K562 (cell line): Measurements from ENCODE around the gene HCN3. TPM values are rescaled to one million over a fixed set of nuclear protein-coding genes. Genes with fewer than 3 reads are reported as not detected.
A peak's percentile ranks its signal among the peaks of the same experiment; 100 is the strongest.

Experiments
- CXXC5 ChIP-seq: fragments of 250-450 bp; sonication (Bioruptor Pico); IDR thresholded peaks from 2 replicates; pipeline ENCODE4 v1.8.0; 2022; ENCODE audit warnings: inconsistent platforms, mild to moderate bottlenecking, moderate library complexity
- DACH1 ChIP-seq: fragments of 450-650 bp; IDR thresholded peaks from 2 replicates; pipeline ENCODE4 v1.6.1; 2018; ENCODE audit not compliant: partially characterized antibody
- NBN ChIP-seq: fragments of 450-650 bp; IDR thresholded peaks from 2 replicates; pipeline ENCODE4 v1.6.1; 2016; ENCODE audit warnings: low read depth, mild to moderate bottlenecking
- NR2C2 ChIP-seq, 2 experiments: fragments of 200-800 bp in 1 of 2; sonication (Bioruptor generic) in 1 of 2; sonication (generic) in 1 of 2; formaldehyde crosslinking in 1 of 2; IDR thresholded peaks; 2 replicates each; pipeline versions ENCODE4 v1.6.1 to v1.8.0; 2016 to 2022; ENCODE audit warnings: mild to moderate bottlenecking in 1 of 2, missing compliant biosample characterization in 1 of 2, missing genetic modification characterization in 1 of 2, missing genetic modification reagents in 1 of 2
- TEAD1 ChIP-seq, 2 experiments: fragments of 450-650 bp in 1 of 2; sonication (generic) in 1 of 2; formaldehyde crosslinking; IDR thresholded peaks; 2 replicates each; pipeline versions ENCODE4 v1.4.0 to v1.8.0; 2020 to 2022; ENCODE audit warnings: mild to moderate bottlenecking in 2 of 2, missing genetic modification reagents in 1 of 2
- ZFX ChIP-seq: sonication (generic); formaldehyde crosslinking; IDR thresholded peaks from 2 replicates; pipeline ENCODE4 v1.8.0; 2022; ENCODE audit warnings: mild to moderate bottlenecking, missing genetic modification reagents, moderate library complexity
- ZNF12 ChIP-seq: sonication (generic); formaldehyde crosslinking; IDR thresholded peaks from 2 replicates; pipeline ENCODE4 v1.4.0; 2020; ENCODE audit warnings: mild to moderate bottlenecking, missing genetic modification reagents
- ZNF124 ChIP-seq: sonication (generic); formaldehyde crosslinking; IDR thresholded peaks from 2 replicates; pipeline ENCODE4 v1.8.1; 2022; ENCODE audit warnings: missing genetic modification reagents
- polyA plus RNA-seq, 8 experiments: library from polyadenylated mRNA; depleted of rRNA in 4 of 8; stranded (reverse) in 5 of 8; unstranded in 3 of 8; fragments of >200 nt; fragmentation: Nextera tagmentation in 2 of 8; fragmentation: Illumina TruSeq in 1 of 8; extraction: Ambion mirVana in 2 of 8; extraction: Trizol in 1 of 8; gene quantifications; 2 replicates each; pipeline versions ENCODE4 v1.2.1 to v1.2.3, GENCODE V29; 2011 to 2014; ENCODE audit warnings: inconsistent platforms in 1 of 8, missing spikeins in 1 of 8
- total RNA-seq, 7 experiments: library from RNA; depleted of rRNA in 6 of 7; stranded (reverse); fragments of >200 nt in 6 of 7; fragmentation: Illumina TruSeq in 2 of 7; extraction: Trizol in 2 of 7; gene quantifications; 2 replicates each; pipeline versions ENCODE4 v1.2.1 to v1.2.3, GENCODE V29; 2011 to 2021; ENCODE audit warnings: low replicate concordance in 1 of 7
- TF ChIP-seq, protein P1 (sequence below): fragments of 250-450 bp; sonication (Bioruptor Pico); IDR thresholded peaks from 2 replicates; pipeline ENCODE4 v1.4.0; 2020
- TF ChIP-seq, protein P2 (sequence below), 2 experiments: fragments of 450-650 bp; formaldehyde crosslinking in 1 of 2; IDR thresholded peaks; 2 replicates each; pipeline versions ENCODE4 v1.4.0 to v1.6.1; 2014 to 2020; ENCODE audit warnings: mild to moderate bottlenecking in 2 of 2, borderline replicate concordance in 1 of 2, low read depth in 1 of 2

HCN3 gene
- total and polyA plus RNA-seq, 9 of the 15 experiments (the other 6 are each of a cell fraction or from before 2014, with no cell fraction given) = 0.91 to 9.7 (median 3.9) TPM

DNA sequence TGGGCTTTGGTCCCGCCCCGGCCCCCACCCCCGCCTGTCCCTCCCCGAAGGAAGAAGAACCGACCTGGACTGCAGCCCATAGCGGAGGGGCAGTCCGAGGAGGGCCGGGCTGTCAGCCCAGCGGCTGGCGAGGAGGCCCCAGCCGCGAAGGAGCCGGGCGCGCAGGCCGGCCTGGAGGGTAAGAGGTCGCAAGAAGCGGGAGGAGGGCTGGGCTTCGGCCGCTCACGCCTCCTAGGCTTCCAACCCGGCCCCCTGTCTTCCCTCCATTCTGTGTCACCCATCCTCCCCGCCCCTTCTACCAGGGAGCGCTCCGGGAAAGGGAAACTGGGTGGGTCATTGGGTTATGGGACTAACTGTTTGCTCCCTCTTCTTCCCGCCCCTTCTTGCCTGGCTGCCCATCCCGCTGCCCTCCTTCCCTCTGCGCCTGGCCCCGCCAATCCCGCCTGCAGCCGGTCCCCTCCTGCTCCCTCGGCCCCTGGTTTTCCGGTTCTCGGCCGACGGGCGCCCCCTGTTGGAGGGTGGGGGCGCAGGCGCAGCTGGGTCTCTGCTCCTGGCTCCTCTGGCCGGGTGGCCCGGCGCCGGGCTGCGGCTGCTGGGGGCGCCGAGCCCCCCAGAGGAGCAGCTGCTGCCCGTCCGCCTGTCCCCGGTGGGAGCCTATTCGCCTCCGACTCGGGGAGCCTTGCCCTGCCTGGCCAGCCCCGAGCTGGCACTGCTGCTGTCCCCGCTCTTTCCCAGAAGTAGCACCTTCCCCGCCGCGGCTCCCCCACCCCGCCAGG lies 45.9 kb downstream of the HCN3 start (continued):
- TF ChIP-seq, protein P1, sequence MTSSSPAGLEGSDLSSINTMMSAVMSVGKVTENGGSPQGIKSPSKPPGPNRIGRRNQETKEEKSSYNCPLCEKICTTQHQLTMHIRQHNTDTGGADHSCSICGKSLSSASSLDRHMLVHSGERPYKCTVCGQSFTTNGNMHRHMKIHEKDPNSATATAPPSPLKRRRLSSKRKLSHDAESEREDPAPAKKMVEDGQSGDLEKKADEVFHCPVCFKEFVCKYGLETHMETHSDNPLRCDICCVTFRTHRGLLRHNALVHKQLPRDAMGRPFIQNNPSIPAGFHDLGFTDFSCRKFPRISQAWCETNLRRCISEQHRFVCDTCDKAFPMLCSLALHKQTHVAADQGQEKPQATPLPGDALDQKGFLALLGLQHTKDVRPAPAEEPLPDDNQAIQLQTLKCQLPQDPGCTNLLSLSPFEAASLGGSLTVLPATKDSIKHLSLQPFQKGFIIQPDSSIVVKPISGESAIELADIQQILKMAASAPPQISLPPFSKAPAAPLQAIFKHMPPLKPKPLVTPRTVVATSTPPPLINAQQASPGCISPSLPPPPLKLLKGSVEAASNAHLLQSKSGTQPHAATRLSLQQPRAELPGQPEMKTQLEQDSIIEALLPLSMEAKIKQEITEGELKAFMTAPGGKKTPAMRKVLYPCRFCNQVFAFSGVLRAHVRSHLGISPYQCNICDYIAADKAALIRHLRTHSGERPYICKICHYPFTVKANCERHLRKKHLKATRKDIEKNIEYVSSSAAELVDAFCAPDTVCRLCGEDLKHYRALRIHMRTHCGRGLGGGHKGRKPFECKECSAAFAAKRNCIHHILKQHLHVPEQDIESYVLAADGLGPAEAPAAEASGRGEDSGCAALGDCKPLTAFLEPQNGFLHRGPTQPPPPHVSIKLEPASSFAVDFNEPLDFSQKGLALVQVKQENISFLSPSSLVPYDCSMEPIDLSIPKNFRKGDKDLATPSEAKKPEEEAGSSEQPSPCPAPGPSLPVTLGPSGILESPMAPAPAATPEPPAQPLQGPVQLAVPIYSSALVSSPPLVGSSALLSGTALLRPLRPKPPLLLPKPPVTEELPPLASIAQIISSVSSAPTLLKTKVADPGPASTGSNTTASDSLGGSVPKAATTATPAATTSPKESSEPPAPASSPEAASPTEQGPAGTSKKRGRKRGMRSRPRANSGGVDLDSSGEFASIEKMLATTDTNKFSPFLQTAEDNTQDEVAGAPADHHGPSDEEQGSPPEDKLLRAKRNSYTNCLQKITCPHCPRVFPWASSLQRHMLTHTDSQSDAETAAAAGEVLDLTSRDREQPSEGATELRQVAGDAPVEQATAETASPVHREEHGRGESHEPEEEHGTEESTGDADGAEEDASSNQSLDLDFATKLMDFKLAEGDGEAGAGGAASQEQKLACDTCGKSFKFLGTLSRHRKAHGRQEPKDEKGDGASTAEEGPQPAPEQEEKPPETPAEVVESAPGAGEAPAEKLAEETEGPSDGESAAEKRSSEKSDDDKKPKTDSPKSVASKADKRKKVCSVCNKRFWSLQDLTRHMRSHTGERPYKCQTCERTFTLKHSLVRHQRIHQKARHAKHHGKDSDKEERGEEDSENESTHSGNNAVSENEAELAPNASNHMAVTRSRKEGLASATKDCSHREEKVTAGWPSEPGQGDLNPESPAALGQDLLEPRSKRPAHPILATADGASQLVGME (CRISPR knock-in tag) = 0 out of 2 replicates have a peak, but pooled peaks have one; percentile 68
- 0 out of 2 replicates have a peak, but pooled peaks have one; percentile 20 for TF ChIP-seq ZNF124 (CRISPR knock-in tag)
- peak; percentile 35; the same call in 1 of the 2 replicates for TF ChIP-seq ZFX
- no peak for TF ChIP-seq ZNF12 (CRISPR knock-in tag)
- 0 out of 4 replicates have a peak, but pooled peaks of 1 of the 2 experiments have one; percentile 39 for TF ChIP-seq TEAD1 (CRISPR knock-in tag; IDR thresholded peaks at IDR 0.05)
- TF ChIP-seq DACH1 = peak; percentile 46
- TF ChIP-seq, protein P2, sequence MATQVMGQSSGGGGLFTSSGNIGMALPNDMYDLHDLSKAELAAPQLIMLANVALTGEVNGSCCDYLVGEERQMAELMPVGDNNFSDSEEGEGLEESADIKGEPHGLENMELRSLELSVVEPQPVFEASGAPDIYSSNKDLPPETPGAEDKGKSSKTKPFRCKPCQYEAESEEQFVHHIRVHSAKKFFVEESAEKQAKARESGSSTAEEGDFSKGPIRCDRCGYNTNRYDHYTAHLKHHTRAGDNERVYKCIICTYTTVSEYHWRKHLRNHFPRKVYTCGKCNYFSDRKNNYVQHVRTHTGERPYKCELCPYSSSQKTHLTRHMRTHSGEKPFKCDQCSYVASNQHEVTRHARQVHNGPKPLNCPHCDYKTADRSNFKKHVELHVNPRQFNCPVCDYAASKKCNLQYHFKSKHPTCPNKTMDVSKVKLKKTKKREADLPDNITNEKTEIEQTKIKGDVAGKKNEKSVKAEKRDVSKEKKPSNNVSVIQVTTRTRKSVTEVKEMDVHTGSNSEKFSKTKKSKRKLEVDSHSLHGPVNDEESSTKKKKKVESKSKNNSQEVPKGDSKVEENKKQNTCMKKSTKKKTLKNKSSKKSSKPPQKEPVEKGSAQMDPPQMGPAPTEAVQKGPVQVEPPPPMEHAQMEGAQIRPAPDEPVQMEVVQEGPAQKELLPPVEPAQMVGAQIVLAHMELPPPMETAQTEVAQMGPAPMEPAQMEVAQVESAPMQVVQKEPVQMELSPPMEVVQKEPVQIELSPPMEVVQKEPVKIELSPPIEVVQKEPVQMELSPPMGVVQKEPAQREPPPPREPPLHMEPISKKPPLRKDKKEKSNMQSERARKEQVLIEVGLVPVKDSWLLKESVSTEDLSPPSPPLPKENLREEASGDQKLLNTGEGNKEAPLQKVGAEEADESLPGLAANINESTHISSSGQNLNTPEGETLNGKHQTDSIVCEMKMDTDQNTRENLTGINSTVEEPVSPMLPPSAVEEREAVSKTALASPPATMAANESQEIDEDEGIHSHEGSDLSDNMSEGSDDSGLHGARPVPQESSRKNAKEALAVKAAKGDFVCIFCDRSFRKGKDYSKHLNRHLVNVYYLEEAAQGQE (IDR thresholded peaks at IDR 0.05; ENCODE audit: borderline replicate concordance) = peak; percentile 95
- TF ChIP-seq, protein P2 (CRISPR knock-in tag; IDR thresholded peaks at IDR 0.05; ENCODE audit: low read depth) = peak; percentile 69; the same call in 1 of the 2 replicates
- peak; percentile 85; the same call in 1 of the 2 replicates for TF ChIP-seq NBN
- TF ChIP-seq NR2C2 (CRISPR knock-in tag; IDR thresholded peaks at IDR 0.05) = peak; percentile 51; the same call in 1 of the 2 replicates
- peak; percentile 63 for TF ChIP-seq NR2C2 (tag; IDR thresholded peaks at IDR 0.05)
- peak; percentile 66 for TF ChIP-seq CXXC5 (CRISPR knock-in tag)
